Kidney epithelial cell (primary cell): Measurements from ENCODE around the gene RGS7. TPM values are rescaled to one million over a fixed set of nuclear protein-coding genes. Genes with fewer than 3 reads are reported as not detected.

Experiments used
- DNase-seq: peaks from one replicate; pipeline ENCODE4 v3.0.0-alpha.2; 2010; ENCODE audit warnings: low read depth
- H3K27me3 ChIP-seq: 2 replicates; pipeline ENCODE4 v1.6.0; 2011; ENCODE audit warnings: low read length; ENCODE audit not compliant: control insufficient read depth, insufficient read depth
- H3K36me3 ChIP-seq: 2 replicates; pipeline ENCODE4 v1.5.1; 2011; ENCODE audit warnings: low read length; ENCODE audit not compliant: control insufficient read depth, insufficient read depth
- H3K4me3 ChIP-seq: 2 replicates; pipeline ENCODE4 v1.5.1; 2011; ENCODE audit warnings: low read depth, mild to moderate bottlenecking, control low read depth, low read length
- CTCF ChIP-seq: IDR thresholded peaks from 2 replicates; pipeline ENCODE4 v1.5.1; 2011; ENCODE audit warnings: mild to moderate bottlenecking, moderate library complexity, low read length, control low read depth, inconsistent platforms; ENCODE audit not compliant: insufficient read depth, poor library complexity, severe bottlenecking
- total RNA-seq: library from RNA; depleted of rRNA; stranded (reverse); fragments of >200 nt; gene quantifications from 2 replicates; pipeline ENCODE4 v1.2.3, GENCODE V29; 2015

Gene RGS7
- total RNA-seq, 1 donor from 2014 or later: 1.5 TPM

GRCh38 chr1:240876071-240876470 lies 480.9 kb downstream of the RGS7 start:
- TF ChIP-seq CTCF: no peak
- Histone ChIP-seq H3K4me3 (no peak overlapping the region), H3K36me3 (no peaks in the 10 kb centered on the region), H3K27me3 (no peaks in the 10 kb centered on the region)
- DNase-seq: no peak

GRCh38 chr1:240869071-240869470 lies 487.9 kb downstream of the RGS7 start:
- H3K27me3 ChIP-seq: no peaks in the 10 kb centered on the region
- no peak overlapping the region for H3K4me3 ChIP-seq
- H3K36me3 ChIP-seq: no peaks in the 10 kb centered on the region
- no peak for DNase-seq
- TF ChIP-seq CTCF: no peak

DNA sequence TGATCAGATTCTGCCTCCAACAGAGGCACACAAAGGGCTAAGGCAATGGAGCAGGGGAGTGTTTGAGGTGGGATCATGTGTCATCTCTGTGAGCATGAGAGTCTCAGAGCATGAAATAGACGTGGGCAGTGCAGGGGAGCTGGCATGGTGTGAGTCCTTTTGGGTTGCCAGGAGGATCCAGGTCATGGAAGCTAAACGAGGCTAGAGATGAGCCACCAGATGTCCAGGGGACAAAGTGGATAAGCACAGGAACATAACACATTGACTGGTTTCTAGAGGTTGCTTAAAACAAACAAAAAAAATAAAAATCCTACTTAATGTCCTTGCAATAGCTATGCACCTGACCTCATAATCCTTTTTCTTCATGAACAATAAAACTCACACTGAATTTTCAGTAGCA lies 490.3 kb downstream of the RGS7 start:
- DNase-seq: no peak
- no peak for TF ChIP-seq CTCF
- Histone ChIP-seq H3K4me3 (no peak overlapping the region), H3K36me3 (no peaks in the 10 kb centered on the region), H3K27me3 (no peaks in the 10 kb centered on the region)

DNA sequence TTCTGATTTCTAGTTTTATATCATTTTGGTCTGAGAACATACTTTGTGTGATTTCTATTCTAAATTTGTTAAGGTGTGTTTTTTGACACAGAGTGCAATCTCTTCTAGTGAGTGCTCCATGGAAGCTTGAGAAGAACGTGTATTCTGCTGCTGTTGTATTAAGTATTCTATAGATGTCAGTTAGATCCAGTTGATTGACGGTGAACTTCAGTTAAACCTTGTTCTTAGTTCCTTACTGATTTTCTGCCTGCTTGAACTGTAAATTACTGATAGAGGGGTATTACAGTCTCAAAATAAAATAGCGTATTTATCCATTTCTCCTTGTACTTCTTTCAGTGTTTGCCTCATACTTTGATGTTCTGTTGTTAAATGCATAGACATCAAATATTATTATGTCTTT lies 497.0 kb downstream of the RGS7 start:
- H3K27me3 ChIP-seq: no peaks in the 10 kb centered on the region
- DNase-seq: no peak
- H3K4me3 ChIP-seq: no peak overlapping the region
- no peak for TF ChIP-seq CTCF
- no peaks in the 10 kb centered on the region for H3K36me3 ChIP-seq

DNA sequence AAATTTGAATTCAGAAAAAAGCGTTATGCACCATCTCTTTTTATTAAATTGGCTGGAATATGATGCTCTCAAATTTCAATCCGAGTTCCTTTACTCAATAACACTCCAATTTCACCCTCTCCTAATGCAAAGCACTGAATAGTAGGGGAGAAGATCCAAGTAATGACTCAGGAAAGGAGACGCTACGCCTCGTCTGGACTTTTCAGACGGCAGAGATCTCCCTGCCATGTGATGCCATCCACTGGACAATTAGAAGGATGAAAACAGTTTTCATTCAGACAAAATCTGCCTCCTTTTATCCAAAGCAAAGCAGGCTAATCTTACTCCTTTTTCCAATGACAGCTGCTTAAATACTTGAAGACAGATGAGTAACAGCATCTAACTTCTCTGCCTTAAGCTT lies 502.6 kb downstream of the RGS7 start:
- Histone ChIP-seq H3K27me3 (no peaks in the 10 kb centered on the region), H3K4me3 (no peak overlapping the region), H3K36me3 (no peaks in the 10 kb centered on the region)
- DNase-seq: no peak
- TF ChIP-seq CTCF: no peak

GRCh38 chr1:240847325-240847724 lies 509.7 kb downstream of the RGS7 start:
- no peak for TF ChIP-seq CTCF
- Histone ChIP-seq H3K27me3 (no peaks in the 10 kb centered on the region), H3K36me3 (no peaks in the 10 kb centered on the region), H3K4me3 (no peak overlapping the region)
- DNase-seq: no peak
